ENCODE data around the gene OVOL1. TPM values are rescaled to one million over a fixed set of nuclear protein-coding genes. Genes with fewer than 3 reads are reported as not detected.
A peak's percentile ranks its signal among the peaks of the same experiment; 100 is the strongest.

OVOL1 gene
- total and polyA plus RNA-seq, 2 donors (not counting 1 experiment from before 2014, with no cell fraction given): 0.15 to 0.66 TPM

DNA sequence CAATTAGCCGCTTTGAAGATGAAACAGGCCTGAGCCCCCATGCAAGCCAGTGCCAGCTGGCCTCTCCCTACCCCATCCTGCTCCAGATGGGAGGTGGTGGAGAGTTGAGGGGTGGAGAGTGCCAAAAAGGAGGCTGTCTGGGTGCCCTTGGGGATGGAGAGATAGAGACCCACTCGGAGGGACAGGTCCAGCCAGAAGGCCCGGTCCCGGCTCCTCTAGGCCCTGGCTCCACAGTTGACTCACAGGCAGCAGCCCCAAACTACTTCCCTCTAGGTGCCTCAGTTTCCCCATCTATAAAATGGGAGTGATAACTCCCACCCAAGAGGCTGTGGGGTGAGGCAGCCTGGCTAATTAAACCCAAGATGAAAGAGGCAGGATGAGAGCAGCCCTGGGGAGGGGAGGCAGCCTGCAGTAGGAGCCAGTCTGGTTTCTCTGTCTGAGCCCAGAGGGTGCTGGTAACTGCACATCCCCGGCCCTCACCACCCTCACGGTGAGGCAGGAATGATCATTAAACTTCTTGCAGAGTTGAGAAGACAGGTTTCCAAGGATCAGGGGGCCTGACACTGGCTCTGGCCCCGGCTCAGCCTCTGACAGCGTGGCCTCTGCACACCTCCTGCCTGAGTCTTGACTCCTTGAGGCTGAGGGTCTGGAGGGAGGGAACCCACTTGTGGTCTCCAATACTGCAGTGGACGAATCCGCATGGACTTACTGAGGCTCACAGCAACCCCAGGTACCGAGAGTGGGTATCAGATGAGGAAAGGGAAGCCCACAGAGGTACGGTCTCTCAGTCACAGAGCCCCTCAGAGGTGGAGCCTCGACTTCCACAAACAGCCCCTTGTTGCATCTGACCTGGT, 4.7 kb upstream of the OVOL1 start:
- no peaks in the 10 kb centered on the region for H3K9me3 ChIP-seq (ENCODE audit: control extremely low read depth in 1 of 3, control insufficient read depth in 2 of 3, insufficient read depth in 1 of 3, low read length in 2 of 3)
- no peak for ATAC-seq (ENCODE audit: low read depth)
- Mint-ChIP-seq H3K27ac (no peak overlapping the region), H3K4me1 (peaks cover 21% of the 10 kb centered on the region), H3K27me3 (no peaks in the 10 kb centered on the region), H3K4me3 (peak overlapping the region; percentile 62), H3K9me3 (ENCODE audit: insufficient read depth) (no peaks in the 10 kb centered on the region)
- ChIA-PET POLR2A (no interaction called here), CTCF (interaction anchor here (0.5 to 6.2 kb wide), 5 partner anchors 9 to 70 kb away, joined by 3 to 90 read pairs (median 22); partner anchors contain the start of gene KAT5)
- H4K20me1 ChIP-seq (ENCODE audit: control insufficient read depth, insufficient read depth, low read length, poor library complexity, severe bottlenecking): peaks cover 28% of the 10 kb centered on the region
- peaks cover 21 to 25% of the 10 kb centered on the region in 2 donors for H3K4me1 ChIP-seq (ENCODE audit: control insufficient read depth in 2 of 2, insufficient read depth in 2 of 2, low read length in 2 of 2)
- H3K36me3 ChIP-seq (replicated peaks in 1 of 2; ENCODE audit: control extremely low read depth in 1 of 2, control insufficient read depth in 1 of 2, extremely low read depth in 1 of 2, insufficient read depth in 2 of 2, low read length in 1 of 2): peaks cover 0 to 20% of the 10 kb centered on the region in 2 experiments
- H2AFZ ChIP-seq (ENCODE audit: insufficient read depth, low read depth, low read length, poor library complexity, severe bottlenecking): no peak overlapping the region
- no peak overlapping the region for H3K9ac ChIP-seq (ENCODE audit: low read length)
- intact Hi-C loops (cut with micrococcal nuclease): loop anchor here (2.0 kb wide), 2 partner anchors 61 to 77 kb away; partner anchors contain the start of genes CFL1 and RNASEH2C
- whole genome bisulfite sequencing (ENCODE audit: insufficient coverage): 96% methylated on average over 9 of the region's 13 CpGs
- peak overlapping the region; percentile 96 for H3K4me2 ChIP-seq (replicated peaks; ENCODE audit: low read depth, low read length, poor library complexity, severe bottlenecking)
- no peak overlapping the region for H3K27ac ChIP-seq (ENCODE audit: low read length in 2 of 2)
- peak; percentile 29 for DNase-seq
- H3K27me3 ChIP-seq (replicated peaks in 1 of 4; ENCODE audit: control extremely low read depth in 1 of 4, control insufficient read depth in 3 of 4, insufficient read depth in 4 of 4, low read length in 3 of 4): peaks cover 0 to 16% (median 3%) of the 10 kb centered on the region in 4 experiments
- no peak for TF ChIP-seq EZH2 (IDR thresholded peaks at IDR 0.05; ENCODE audit: borderline replicate concordance, insufficient read depth, low read depth, low read length, poor library complexity, severe bottlenecking)
- TF ChIP-seq, protein P1, sequence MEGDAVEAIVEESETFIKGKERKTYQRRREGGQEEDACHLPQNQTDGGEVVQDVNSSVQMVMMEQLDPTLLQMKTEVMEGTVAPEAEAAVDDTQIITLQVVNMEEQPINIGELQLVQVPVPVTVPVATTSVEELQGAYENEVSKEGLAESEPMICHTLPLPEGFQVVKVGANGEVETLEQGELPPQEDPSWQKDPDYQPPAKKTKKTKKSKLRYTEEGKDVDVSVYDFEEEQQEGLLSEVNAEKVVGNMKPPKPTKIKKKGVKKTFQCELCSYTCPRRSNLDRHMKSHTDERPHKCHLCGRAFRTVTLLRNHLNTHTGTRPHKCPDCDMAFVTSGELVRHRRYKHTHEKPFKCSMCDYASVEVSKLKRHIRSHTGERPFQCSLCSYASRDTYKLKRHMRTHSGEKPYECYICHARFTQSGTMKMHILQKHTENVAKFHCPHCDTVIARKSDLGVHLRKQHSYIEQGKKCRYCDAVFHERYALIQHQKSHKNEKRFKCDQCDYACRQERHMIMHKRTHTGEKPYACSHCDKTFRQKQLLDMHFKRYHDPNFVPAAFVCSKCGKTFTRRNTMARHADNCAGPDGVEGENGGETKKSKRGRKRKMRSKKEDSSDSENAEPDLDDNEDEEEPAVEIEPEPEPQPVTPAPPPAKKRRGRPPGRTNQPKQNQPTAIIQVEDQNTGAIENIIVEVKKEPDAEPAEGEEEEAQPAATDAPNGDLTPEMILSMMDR (IDR thresholded peaks at IDR 0.05): no peak
- H3K4me3 ChIP-seq (ENCODE audit: control extremely low read depth in 1 of 5, extremely low read depth in 1 of 5, insufficient read depth in 1 of 5, low read depth in 2 of 5, low read length in 4 of 5): no peak overlapping the region
- H3K79me2 ChIP-seq (ENCODE audit: control insufficient read depth, insufficient read depth, low read length): peaks cover 26% of the 10 kb centered on the region

DNA sequence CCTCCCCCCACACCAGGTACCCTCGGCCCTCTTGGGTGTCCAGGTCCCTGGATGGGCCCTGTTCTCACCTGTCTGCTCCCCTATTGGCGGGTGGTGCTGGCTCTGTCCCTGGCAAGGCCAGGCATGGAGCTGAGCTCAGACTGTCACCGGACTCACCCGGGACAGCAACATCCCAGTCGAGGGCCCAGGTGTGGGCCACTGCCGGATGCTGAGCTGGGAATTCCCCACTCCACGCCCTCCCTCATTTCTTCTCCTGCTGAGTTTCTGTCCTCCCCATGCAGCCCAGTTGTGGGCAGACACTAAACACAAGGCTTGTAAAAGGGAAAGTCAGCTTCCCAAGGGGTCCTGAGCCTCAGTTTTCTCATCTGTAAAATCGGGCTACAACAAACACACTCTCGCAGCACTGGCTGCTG, 4.0 kb upstream of the OVOL1 start:
- H3K4me2 ChIP-seq (replicated peaks; ENCODE audit: low read depth, low read length, poor library complexity, severe bottlenecking): no peak overlapping the region
- WGBS (ENCODE audit: insufficient coverage): 88% methylated on average over 7 of the region's 9 CpGs
- ChIA-PET POLR2A (no interaction called here), CTCF (interaction anchor here (0.7 to 1.4 kb wide), 6 partner anchors 12 to 210 kb away, joined by 3 to 7 read pairs (median 4); no protein-coding TSS in a partner anchor)
- H3K79me2 ChIP-seq (ENCODE audit: control insufficient read depth, insufficient read depth, low read length): peaks cover 20% of the 10 kb centered on the region
- H3K4me1 ChIP-seq (ENCODE audit: control insufficient read depth in 2 of 2, insufficient read depth in 2 of 2, low read length in 2 of 2): peaks cover 25 to 30% of the 10 kb centered on the region in 2 donors
- DNase-seq (no peak), ATAC-seq (ENCODE audit: low read depth) (no peak)
- TF ChIP-seq, protein P1 (IDR thresholded peaks at IDR 0.05): no peak
- no peak for TF ChIP-seq EZH2 (IDR thresholded peaks at IDR 0.05; ENCODE audit: borderline replicate concordance, insufficient read depth, low read depth, low read length, poor library complexity, severe bottlenecking)
- peaks cover 21% of the 10 kb centered on the region for H4K20me1 ChIP-seq (ENCODE audit: control insufficient read depth, insufficient read depth, low read length, poor library complexity, severe bottlenecking)
- no peak overlapping the region for H3K9ac ChIP-seq (ENCODE audit: low read length)
- peaks cover 0 to 20% (median 5%) of the 10 kb centered on the region in 4 experiments for H3K27me3 ChIP-seq (replicated peaks in 1 of 4; ENCODE audit: control extremely low read depth in 1 of 4, control insufficient read depth in 3 of 4, insufficient read depth in 4 of 4, low read length in 3 of 4)
- intact Hi-C loops (cut with micrococcal nuclease): no loop called here
- Mint-ChIP-seq H3K9me3 (ENCODE audit: insufficient read depth) (no peaks in the 10 kb centered on the region), H3K27me3 (no peaks in the 10 kb centered on the region), H3K4me3 (peak overlapping the region; percentile 62), H3K4me1 (peaks cover 24% of the 10 kb centered on the region), H3K27ac (peak overlapping the region; percentile 32)
- peaks cover 0 to 3% (median 0%) of the 10 kb centered on the region in 3 donors for H3K9me3 ChIP-seq (ENCODE audit: control extremely low read depth in 1 of 3, control insufficient read depth in 2 of 3, insufficient read depth in 1 of 3, low read length in 2 of 3)
- H3K4me3 ChIP-seq (ENCODE audit: control extremely low read depth in 1 of 5, extremely low read depth in 1 of 5, insufficient read depth in 1 of 5, low read depth in 2 of 5, low read length in 4 of 5): no peak overlapping the region
- H3K36me3 ChIP-seq (replicated peaks in 1 of 2; ENCODE audit: control extremely low read depth in 1 of 2, control insufficient read depth in 1 of 2, extremely low read depth in 1 of 2, insufficient read depth in 2 of 2, low read length in 1 of 2): peaks cover 0 to 16% of the 10 kb centered on the region in 2 experiments
- H2AFZ ChIP-seq (ENCODE audit: insufficient read depth, low read depth, low read length, poor library complexity, severe bottlenecking): no peak overlapping the region
- no peak overlapping the region for H3K27ac ChIP-seq (ENCODE audit: low read length in 2 of 2)
